Ectodermal cell (in vitro differentiated cells): ENCODE results near the gene DCLK1.
"Not testable (repeated sequence)": the region's sequence is repeated elsewhere in the genome, so short reads cannot be mapped to it uniquely, and the experiment has no call there.

Experiments
- H3K27ac ChIP-seq: 2 replicates; pipeline ENCODE4 v1.7.0; 2013; ENCODE audit warnings: mild to moderate bottlenecking, low read depth, low read length; ENCODE audit not compliant: insufficient read depth, poor library complexity, severe bottlenecking
- H3K27me3 ChIP-seq: 2 replicates; pipeline ENCODE4 v1.7.0; 2013; ENCODE audit warnings: mild to moderate bottlenecking, low read length; ENCODE audit not compliant: insufficient read depth, control insufficient read depth, poor library complexity, severe bottlenecking
- H3K36me3 ChIP-seq: one replicate; pipeline ENCODE4 v1.7.0; 2013; ENCODE audit warnings: low read length; ENCODE audit not compliant: control insufficient read depth, insufficient read depth
- H3K4me1 ChIP-seq: one replicate; pipeline ENCODE4 v1.7.0; 2013; ENCODE audit warnings: low read length; ENCODE audit not compliant: control insufficient read depth, insufficient read depth
- H3K4me3 ChIP-seq: 2 replicates; pipeline ENCODE4 v1.7.0; 2013; ENCODE audit warnings: low read depth, low read length, control low read depth; ENCODE audit not compliant: insufficient read depth
- H3K9me3 ChIP-seq: 2 replicates; pipeline ENCODE4 v1.7.0; 2013; ENCODE audit warnings: mild to moderate bottlenecking, low read length, moderate library complexity; ENCODE audit not compliant: control insufficient read depth
- WGBS, 2 experiments: methylation state at CpG; one replicate each; pipeline ENCODE4 v1.1.7; 2013; ENCODE audit warnings: missing lambda C conversion rate in 2 of 2; 5-methylcytosine and 5-hydroxymethylcytosine counted together

Gene DCLK1

DNA sequence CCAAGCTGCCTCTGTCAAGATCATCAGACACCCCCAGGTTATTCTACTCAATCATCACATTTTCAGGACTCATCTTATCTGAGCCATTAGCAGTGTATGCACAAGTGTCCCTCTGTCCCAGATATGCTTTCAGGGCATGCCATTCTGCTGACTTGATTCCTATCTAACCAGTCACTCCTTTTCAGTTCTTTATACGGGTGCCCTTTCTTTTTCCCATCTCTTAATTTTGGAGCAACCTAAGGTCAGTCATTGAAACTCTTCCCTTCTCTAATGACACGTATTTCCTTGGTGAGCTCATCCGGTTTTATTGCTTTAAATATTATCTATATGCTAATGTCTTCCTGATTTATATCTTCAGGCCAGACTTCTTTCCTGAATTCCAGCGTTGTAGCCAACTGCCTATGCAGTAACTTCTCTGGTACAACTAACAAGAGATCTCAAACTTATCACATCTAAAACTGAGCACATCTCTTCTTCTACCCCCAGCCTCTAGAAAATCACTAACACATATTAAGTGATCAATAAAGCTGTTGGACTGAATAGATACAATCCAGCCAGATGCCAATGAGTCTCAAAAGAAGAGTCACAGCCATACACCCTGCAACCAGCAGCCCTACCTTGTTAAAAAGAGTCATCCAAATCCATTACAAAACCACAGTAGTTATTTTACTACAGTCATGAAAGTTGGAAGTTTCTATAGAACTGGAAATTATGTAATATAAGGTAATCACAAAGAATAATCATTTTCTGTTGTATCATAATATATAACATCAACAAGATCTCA is 58.8 kb downstream of the DCLK1 start:
- H3K4me1 ChIP-seq: no peaks in the 10 kb centered on the region
- WGBS, 2 experiments: 88 to 92% methylated on average over 4 of the region's 4 CpGs
- H3K4me3 ChIP-seq: no peak overlapping the region
- H3K36me3 ChIP-seq: no peaks in the 10 kb centered on the region
- no peaks in the 10 kb centered on the region for H3K27me3 ChIP-seq
- H3K27ac ChIP-seq: no peak overlapping the region
- no peaks in the 10 kb centered on the region for H3K9me3 ChIP-seq

DNA sequence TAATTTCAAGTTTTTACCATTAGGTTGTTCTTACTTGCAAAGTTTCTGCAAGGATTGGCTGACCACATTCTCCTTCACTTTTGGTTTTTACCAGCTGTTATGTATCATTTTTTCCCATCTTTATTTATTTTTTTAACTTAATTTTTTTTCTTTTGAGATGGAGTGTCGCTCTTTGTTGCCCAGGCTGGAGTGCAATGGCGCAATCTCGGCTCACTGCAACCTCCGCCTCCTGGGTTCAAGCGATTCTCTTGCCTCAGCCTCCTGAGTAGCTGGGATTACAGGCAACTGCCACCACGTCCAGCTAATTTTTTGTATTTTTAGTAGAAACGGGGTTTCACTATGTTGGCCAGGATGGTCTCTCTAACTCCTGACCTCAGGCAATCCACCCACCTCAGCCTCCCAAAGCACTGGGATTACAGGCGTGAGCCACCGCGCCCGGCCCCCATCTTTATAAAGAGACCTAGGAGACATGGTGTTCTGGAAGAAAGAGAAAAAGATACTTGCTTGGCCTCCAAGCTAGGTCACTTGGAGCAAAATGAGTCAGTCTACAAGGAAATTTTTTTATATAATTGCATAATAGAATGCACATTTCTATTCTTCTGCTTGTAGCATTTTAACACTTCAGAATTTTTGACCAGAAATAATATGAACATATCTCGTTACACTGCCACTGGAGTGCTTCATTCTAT is 60.5 kb downstream of the DCLK1 start:
- 90 to 93% methylated on average over 12 of the region's 12 CpGs for WGBS, 2 experiments
- not testable (repeated sequence) for H3K9me3 ChIP-seq, H3K27ac ChIP-seq, H3K27me3 ChIP-seq, H3K4me1 ChIP-seq, H3K36me3 ChIP-seq, H3K4me3 ChIP-seq

DNA sequence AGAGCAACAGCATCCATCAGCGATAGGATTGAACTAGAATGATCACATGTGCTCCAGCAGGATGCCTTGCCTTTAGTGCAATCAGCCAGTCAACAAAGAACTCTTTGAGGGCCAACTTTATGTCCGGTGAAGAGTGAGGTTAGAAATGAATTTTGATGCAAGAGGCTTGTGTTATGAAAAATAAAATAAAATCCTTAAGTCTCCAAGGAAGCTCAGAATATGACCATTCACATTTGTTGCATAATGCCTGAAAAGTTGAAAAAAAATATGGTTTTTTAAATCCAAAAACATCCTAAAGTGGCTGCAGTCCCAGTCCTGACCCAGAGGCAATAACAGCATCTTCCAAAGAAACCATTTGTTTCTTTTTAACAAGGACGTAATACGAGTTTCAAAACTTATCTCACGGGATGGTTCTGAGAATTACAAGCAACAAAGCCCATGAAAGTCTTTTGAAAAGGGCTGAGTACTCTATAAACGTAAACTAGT is 61.3 kb downstream of the DCLK1 start:
- no peak overlapping the region for H3K27ac ChIP-seq
- H3K36me3 ChIP-seq: no peaks in the 10 kb centered on the region
- no peaks in the 10 kb centered on the region for H3K9me3 ChIP-seq
- H3K4me1 ChIP-seq: no peaks in the 10 kb centered on the region
- 93 to 95% methylated on average over 6 of the region's 6 CpGs for WGBS, 2 experiments
- H3K4me3 ChIP-seq: no peak overlapping the region
- no peaks in the 10 kb centered on the region for H3K27me3 ChIP-seq

DNA sequence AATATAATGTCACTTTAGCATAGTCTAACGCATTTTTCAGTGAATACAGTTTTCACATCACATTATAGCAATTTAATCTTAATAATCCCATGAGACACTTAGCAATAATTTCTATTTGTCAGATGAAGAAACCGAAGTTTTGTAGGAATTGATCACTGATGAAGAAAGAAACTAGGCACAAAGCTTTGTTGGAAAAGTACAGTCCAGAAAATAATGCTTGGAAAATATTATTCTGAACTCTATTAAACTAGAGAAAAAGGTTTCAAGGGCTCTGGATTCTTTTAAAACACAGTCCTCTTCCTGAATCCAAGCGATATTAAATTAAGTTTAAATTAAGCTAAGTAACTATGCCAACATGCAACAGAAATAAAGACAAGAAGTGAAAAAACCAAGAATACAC is 62.2 kb downstream of the DCLK1 start:
- Histone ChIP-seq H3K27me3 (no peaks in the 10 kb centered on the region), H3K36me3 (no peaks in the 10 kb centered on the region), H3K9me3 (no peaks in the 10 kb centered on the region), H3K4me3 (no peak overlapping the region), H3K27ac (no peak overlapping the region), H3K4me1 (no peaks in the 10 kb centered on the region)
- 0 to 44% methylated on average over 1 to 2 of the region's 3 CpGs for WGBS, 2 experiments

DNA sequence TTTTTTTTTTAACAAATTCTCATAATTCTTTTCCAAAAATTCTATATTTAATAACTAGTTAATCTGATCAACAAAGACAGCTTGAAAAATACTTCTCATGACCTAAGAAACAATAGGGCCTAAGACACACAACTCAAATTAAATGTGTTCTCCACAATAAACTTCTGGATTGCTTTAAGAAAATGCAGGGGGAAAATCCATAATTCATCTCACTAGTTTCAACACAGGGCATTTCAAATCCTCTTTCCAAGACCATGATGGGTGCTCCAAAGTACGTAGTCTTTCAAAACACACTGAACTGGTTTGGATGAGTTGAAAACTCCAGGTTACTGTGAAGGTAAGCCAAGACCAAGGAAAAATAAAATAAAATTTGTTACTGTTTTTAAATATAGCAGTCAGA is 62.6 kb downstream of the DCLK1 start:
- WGBS, 2 experiments: 75 to 100% methylated on average over 1 of the region's 1 CpG
- Histone ChIP-seq H3K4me3 (no peak overlapping the region), H3K27me3 (no peaks in the 10 kb centered on the region), H3K9me3 (no peaks in the 10 kb centered on the region), H3K4me1 (no peaks in the 10 kb centered on the region), H3K36me3 (no peaks in the 10 kb centered on the region), H3K27ac (no peak overlapping the region)

DNA sequence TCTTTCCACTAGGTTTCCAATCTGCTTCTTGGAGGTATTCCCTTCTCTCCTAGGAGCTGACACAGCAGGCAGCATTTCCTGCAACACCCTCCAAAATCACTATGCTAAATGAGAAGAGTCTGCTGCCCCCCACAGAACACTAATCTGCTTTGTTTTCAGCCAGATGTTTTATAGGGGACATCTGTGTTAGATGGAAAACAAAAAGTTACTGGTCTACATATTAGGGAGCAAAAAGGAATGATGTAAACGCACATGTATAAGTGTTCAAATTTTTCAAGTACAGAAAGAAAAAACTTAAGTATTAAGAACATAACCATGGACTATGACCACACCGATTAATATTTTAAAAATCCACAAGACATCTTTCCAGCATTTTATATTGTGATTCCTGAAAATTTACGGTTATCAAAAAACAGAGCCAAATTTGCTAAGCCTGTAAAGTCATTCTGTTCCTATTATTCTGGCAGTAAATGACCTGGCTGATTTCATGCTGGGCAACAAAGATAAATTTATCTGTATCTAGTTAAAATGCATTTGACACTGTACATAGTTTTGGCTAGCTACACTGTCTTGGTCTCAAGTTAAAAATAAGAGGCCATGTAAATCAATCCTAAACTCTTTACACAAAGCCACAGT is 63.3 kb downstream of the DCLK1 start:
- WGBS, 2 experiments: 50 to 55% methylated on average over 2 to 3 of the region's 3 CpGs
- H3K27me3 ChIP-seq: no peaks in the 10 kb centered on the region
- no peaks in the 10 kb centered on the region for H3K9me3 ChIP-seq
- no peaks in the 10 kb centered on the region for H3K36me3 ChIP-seq
- H3K4me3 ChIP-seq: no peak overlapping the region
- no peaks in the 10 kb centered on the region for H3K4me1 ChIP-seq
- no peak overlapping the region for H3K27ac ChIP-seq

DNA sequence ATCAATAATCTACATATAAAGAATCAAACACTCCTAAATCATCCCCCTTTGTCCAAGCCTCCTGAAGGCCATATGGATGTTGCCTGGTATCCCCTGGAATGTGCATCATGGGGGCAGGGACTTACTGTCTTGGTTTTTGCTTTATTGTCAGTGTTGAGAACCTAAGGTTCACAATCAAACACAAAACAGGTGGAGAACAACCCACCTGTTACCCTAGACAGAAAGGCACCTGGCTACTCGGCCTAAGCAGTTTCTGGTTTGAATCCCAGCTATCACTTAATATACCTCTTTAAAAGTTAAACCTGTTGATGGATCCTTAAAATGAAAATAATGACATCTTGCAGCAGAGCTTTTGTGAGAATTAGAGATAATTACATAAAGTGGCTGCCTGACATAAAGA is 68.9 kb downstream of the DCLK1 start:
- Histone ChIP-seq H3K27me3 (no peaks in the 10 kb centered on the region), H3K27ac (no peak overlapping the region), H3K4me3 (no peak overlapping the region), H3K9me3 (no peaks in the 10 kb centered on the region), H3K36me3 (no peaks in the 10 kb centered on the region), H3K4me1 (no peaks in the 10 kb centered on the region)
- 85 to 100% methylated on average over 1 of the region's 1 CpG for WGBS, 2 experiments

DNA sequence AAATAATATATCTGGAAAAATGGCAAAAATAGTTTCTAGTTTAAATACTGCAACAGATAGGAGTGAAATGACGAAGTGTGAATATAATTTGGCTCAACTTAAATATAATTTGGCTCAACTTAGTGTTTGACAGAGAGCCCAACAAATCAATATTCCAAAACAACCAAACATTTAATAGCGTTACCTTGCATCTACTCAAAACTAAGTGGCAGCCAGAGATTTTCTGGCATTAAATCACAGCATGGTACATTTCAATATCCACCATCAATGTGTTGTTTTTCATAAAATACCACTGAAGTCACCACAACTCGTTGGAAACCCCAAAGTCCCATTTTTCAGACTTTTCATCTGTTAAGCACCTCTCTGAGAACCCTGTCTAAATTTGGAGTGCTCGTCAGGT is 69.6 kb downstream of the DCLK1 start:
- H3K9me3 ChIP-seq: no peaks in the 10 kb centered on the region
- no peaks in the 10 kb centered on the region for H3K27me3 ChIP-seq
- H3K36me3 ChIP-seq: no peaks in the 10 kb centered on the region
- H3K27ac ChIP-seq: no peak overlapping the region
- WGBS, 2 experiments: 67 to 86% methylated on average over 3 to 4 of the region's 4 CpGs
- no peaks in the 10 kb centered on the region for H3K4me1 ChIP-seq
- no peak overlapping the region for H3K4me3 ChIP-seq

DNA sequence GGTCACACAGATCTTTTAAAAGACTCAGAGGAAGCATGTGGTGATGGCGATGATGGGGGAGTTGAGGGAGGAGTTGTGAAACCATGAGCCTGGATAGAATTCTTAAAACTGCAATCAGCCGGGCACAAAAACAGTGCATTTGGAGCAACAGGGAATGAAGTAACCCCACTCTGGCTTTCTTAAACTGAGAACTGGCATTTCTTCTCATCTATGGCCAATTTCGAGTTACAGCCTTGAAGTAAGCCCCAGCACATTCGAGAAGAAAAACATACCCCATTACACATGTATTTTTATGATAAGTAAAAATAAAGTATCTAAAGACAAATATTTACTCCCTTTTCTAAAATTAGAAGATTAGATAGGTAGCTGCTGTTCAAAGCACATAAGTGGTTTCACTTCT is 70.1 kb downstream of the DCLK1 start:
- Histone ChIP-seq H3K27ac (no peak overlapping the region), H3K4me3 (no peak overlapping the region), H3K9me3 (no peaks in the 10 kb centered on the region), H3K4me1 (no peaks in the 10 kb centered on the region), H3K27me3 (no peaks in the 10 kb centered on the region), H3K36me3 (no peaks in the 10 kb centered on the region)
- 43 to 57% methylated on average over 2 to 3 of the region's 4 CpGs for WGBS, 2 experiments

DNA sequence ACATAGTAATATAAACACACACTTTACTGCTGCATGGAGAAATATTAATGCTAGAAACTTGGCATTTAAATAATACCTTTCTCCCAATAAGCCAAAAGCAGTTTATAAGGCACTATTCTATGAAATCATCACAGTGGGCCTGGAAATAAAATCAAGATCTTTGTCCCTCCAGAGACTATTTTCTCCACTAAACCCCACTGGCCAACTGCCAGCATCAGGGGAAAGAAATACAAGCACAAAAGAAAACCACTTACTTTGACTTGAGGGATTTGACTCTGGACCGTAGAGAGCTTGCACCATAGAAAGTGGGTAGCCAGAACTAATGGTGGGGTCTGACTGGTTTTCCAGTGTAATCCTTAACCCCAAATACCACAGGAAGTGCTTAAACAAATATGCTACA is 71.9 kb downstream of the DCLK1 start:
- Histone ChIP-seq H3K4me3 (no peak overlapping the region), H3K27ac (no peak overlapping the region), H3K27me3 (no peaks in the 10 kb centered on the region), H3K4me1 (no peaks in the 10 kb centered on the region), H3K36me3 (no peaks in the 10 kb centered on the region), H3K9me3 (no peaks in the 10 kb centered on the region)
- WGBS, 2 experiments: 77 to 80% methylated on average over 1 of the region's 1 CpG
